Measurements from ENCODE around the gene MARVELD1.
"Not testable (repeated sequence)": the region's sequence is repeated elsewhere in the genome, so short reads cannot be mapped to it uniquely, and the experiment has no call there.

Gene MARVELD1

DNA sequence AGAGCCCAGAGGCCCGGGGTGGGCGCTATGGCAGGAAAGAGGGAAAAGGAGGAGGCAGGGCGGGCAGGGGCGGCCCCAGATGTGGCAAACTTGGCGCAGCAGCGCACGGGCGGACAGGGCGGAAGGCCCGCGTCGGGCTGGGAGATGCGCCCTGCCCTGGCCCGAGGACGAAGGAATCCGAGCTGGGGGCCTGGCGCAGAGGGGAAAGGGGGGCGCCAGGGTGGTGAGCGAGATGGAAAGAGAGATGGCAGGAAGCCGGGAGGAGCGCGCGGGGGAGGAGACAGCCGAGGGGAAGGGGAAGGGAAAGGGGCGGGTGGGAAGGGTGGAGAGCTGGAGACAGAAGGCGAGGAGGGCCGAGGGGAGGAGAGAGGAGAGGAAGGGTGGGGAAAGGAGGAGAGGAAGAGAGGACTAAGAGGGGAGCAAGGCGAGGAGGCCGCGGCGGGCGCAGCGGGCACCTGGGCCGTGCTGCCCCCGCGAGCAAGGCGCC is at the start of gene MARVELD1:
Gene MARVELD1 (plus strand): TSS at position 392 of the 487 bp plus-strand sequence. CDS start 147 bp downstream, outside the sequence.
- peak in 1 of 3 experiments; percentile 30 for DNase-seq (ENCODE audit: low read depth in 3 of 3)

DNA sequence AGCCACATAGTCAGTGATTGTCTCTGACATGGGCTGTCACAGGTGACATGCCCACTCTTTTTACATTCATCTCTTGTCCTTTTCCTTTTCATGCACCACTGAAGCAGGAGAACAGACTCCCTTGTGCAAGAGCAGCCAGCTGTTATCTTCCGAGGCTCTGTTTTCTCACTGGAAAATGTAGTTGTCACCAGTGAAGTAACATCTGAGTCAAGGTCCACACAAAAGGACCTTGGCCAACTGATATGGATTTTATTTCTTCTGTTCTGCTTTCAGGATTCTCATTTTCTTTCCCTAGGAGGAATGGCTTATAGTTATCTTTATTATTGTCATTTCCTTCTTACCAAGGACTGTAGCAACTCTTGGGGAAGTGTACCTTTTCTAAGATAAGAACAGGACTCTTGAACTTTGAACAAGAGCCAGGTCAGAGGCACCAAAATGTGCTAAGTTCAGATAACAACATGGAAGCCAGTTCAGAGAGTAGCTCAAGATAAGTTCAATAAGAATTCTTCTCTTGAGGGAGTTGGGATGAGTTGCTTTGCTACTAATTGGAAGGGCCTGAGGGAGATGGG is 49.2 kb upstream of the MARVELD1 start:
- DNase-seq (ENCODE audit: low read depth in 3 of 3): no peak

DNA sequence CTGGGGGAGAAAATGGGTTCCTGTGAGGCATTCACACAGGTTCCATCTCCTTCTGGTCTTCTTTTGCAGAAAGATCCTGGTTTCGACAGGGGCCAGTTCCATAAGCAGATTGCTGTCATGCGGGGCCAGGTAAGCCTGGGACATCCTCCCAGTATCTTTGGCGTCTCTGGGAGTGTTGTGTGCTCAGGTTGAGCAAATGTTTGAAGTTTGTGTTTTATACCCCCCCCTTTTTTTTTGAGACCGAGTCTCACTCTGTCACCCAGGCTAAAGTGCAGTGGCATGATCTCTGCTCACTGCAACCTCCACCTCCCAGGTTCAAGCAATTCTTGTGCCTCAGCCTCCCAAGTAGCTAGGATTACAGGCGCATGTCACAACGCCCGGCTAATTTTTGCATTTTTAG is 46.5 kb upstream of the MARVELD1 start:
- no peak for DNase-seq (ENCODE audit: low read depth in 3 of 3)

DNA sequence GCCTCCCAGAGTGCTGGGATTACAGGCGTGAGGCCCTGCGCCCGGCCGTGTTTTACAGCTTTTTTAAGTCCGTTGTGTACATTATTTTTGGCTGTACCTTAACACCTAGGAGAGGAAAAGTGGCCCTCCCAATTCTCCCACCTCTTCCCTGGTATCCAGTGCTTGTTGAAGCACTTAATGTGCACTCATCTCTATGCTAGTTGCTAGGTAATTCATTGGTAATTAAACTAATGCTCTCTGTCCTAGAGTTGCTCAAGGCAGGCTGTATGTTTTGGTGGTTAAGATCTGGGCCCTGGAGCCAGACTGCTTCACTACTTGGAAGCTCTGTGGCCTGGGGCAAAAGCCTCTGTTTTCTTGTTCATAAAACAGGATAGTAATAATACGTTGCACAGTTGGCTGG is 46.1 kb upstream of the MARVELD1 start:
- DNase-seq (ENCODE audit: low read depth in 3 of 3): no peak

DNA sequence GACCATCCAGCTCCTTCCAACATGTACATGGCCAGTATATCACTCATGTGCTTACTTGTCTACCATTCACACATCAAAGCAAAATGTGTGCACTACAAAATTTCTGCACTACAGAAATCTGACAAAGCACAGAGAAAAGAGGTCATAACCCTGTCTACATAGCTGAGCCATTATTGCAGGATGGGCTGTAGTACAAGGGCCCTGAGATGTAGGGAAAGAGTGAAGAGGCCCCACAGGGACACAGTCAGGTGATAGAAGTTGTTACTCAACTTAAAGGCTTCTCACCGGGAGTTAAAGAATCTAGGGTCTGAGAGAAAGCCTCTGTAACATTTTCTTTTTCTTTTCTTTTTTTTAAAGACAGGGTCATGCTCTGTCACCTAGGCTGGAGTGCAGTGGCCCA is 44.0 kb upstream of the MARVELD1 start:
- no peak for DNase-seq (ENCODE audit: low read depth in 3 of 3)

DNA sequence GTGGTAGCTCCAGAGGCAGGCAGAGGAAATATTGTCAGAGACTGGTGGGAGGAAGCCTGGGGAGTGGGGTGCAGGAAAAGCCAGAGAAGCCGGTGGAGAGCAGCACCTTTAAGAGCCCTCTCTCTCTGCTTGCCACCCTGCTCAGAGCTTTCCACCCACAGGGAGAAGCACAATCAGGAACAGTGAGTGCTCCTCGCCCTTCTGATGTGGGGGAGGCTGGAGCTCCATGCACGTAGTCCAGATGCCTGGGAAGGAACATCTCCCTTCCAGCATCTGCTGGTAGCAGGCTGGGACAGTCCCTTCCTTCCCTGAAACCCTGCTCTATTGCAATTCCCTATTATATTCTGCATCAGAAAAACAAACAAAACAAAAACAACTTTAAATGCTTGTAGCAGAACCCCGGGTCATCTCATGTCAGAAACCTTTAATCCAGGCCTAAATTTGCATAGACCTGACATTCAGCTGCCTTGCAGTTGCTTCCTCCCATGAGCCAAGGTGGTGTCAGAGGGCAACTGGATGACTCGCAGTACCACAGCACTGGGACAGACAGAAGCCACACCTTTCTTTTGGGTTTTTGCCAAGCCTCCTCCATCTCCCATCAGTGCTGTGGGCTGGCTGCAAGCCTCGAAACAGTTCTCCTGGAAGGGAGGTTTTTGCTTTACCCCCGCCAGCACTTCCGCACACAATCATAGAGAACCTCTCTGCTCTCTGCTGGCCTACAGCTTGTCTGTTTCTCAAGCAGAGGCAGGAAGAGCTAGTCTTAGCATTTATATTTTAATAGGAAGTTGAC is 39.6 kb upstream of the MARVELD1 start:
- DNase-seq (ENCODE audit: low read depth in 3 of 3): no peak

DNA sequence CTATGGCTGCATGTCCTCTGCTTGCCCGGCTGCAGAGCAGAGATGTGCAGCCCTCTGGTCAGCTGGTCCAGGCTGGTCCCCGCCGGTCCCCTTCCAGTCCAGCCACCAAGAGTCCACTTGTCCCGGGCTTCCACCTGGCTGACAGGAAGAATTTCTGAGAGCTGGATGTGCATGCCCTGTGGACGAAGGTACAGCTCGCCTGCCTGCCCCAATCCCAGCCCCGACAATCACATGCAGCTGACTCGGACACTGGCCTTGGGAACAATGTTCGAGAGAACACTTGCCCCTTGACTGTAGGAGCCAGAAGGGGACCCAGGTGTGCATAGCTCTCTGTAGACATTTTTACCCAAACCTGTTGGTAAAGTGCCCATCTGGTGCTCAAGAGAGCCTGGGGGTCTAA is 38.3 kb upstream of the MARVELD1 start:
- DNase-seq (ENCODE audit: low read depth in 3 of 3): no peak

DNA sequence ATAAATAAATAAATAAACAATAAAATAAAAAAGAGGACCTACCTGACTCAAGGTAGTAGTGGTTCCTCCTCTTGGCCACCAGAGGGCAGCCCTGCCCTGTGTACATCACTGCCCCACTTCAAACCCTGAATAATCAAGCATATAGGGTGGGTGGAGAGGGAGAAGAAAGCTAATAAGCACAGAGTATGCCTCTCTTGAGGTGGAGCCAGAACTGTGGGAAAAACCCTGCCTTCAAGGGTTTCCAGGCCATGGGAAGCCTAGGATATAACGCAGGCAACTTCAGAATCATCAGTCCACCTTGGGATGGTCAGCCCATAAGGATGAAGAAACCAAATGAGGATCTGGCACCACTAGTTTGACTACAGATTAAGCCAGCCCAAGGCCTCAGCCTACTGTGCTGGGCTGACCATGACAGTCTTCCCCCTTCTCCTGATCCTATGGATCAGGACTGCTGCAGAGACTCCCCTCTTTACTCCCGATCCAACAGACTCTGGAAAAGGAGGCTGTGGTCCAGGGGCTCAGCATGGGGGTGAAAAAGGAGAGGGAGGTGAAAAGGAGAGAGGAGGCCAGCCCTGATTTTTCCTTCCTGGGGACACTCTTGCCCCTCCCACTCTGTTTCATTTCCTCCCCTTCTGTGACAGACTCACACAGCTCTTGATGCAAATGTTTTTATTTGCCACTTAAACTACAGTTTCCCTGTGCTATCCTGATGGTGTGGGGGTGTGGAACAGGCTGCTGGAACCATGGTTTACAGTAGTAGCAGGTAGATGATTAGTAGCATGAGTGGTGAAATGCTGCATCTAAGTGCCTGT is 36.6 kb upstream of the MARVELD1 start:
- DNase-seq (ENCODE audit: low read depth in 3 of 3): peak in 1 of 3 experiments; percentile 28

DNA sequence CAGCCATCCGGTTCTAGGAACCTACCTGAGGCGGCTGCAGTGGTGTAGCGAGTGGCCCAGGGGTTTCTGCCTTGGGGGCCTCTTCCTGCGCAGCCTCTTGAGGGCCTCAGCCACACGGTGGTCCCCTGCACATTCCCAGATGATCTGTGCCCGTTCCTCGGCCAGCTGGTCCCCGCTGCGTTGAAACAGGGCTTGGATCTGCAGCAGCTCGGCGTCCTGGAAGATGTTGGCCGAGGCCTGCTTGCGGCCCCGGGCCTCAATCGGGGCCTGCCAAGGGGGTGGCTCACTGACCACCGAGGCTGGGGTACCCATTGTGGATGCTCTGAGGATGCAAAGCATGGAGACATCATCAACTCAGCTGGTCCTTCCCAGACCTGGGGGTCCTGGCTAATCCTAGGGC is 33.9 kb upstream of the MARVELD1 start:
- no peak for DNase-seq (ENCODE audit: low read depth in 3 of 3)

DNA sequence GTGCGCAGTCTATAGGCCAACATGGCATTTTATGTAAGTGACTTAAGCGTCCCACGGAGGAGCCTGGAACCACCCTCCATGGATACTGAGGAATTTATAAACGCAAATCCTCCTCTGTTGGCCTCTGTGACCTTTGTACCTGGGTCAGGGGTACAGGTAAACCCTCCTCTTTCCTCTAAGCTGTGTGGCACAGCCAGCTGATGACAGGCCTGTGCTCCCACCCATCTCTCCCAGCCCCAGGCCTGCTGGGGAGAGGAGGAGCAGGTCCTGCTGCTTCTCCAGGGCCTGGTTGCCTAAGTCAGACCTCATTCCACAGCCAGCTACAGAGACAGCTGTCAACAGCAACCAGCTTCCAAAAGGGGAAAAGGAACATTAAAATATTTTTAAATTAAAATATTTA is 31.5 kb upstream of the MARVELD1 start:
- DNase-seq (ENCODE audit: low read depth in 3 of 3): no peak

DNA sequence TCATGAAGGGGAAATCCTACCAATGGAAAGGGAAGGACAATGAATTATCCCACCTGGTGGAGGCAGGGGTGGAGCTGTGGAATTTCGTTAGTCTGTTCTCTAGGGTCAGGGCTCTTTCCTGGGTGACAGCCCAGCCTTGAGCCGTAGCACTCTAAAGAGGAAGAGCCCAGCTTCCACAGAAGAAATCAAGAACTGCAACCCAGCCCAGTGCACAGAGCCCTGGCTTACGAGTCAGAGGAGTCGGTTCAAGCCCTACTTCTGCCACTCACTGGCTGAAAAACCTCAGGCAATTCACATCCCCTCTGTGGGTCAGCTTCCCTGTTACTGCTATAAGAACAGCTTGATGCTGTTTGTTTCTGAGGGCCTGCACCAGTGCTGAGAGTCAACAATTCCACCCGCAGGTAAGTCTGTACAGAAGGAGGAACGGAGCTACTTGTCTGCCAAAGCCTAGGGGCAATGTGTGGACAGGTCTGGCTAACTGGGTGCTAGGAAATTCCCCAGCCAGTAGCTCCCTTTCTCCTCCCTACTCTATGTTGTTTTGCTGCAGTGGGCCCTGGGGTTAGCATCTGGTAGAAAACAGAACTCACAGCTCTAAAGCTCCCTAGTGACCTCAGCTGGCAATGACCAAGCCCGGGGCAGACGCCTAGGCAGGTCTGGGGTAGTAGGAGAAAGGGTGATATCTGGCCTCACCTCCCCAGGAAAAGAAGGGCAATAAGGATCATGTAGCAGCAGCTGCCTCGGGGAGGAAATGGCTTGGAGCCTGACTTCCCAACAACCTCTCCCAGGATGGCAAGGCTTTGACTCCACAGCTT is 29.8 kb upstream of the MARVELD1 start:
- no peak for DNase-seq (ENCODE audit: low read depth in 3 of 3)

DNA sequence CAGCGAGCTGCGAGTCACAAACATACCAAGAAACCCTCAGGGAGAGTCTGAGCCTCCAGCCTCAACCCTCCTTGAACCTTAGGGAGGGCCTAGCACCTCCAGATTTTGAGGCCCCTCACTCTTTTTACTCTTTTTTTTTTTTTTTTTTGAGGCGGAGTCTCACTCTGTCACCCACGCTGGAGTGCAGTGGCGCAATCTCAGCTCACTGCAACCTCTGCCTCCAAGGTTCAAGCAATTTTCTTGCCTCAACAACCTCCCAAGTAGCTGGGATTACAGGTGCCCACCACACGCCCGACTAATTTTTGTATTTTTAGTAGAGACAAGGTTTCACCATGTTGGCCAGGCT is 29.2 kb upstream of the MARVELD1 start:
- not testable (repeated sequence) for DNase-seq (ENCODE audit: low read depth in 3 of 3)

DNA sequence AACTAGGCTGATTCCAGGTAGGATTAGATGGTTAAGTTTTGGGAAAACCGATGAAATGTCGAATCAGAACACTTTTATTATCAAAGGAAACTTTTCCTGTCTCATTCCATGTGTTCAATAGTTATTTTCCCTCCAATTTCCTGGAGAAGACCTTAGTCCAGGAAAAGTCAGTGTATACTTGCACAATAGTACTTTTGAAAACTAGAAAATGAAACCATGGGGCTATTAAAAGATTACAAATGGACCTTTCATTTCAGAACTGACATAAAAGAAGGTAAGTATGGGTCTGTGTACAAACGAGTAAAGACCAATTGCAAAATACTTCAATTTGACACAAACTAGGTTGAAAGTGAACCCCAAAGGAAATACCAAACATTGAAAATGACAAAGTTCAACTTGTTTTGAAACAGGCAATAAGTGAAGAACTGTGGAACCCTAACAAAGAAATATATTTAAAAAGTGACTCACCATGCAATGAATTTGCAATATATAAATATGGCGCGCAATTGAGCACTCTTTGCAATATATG is 28.6 kb upstream of the MARVELD1 start:
- DNase-seq (ENCODE audit: low read depth in 3 of 3): no peak

DNA sequence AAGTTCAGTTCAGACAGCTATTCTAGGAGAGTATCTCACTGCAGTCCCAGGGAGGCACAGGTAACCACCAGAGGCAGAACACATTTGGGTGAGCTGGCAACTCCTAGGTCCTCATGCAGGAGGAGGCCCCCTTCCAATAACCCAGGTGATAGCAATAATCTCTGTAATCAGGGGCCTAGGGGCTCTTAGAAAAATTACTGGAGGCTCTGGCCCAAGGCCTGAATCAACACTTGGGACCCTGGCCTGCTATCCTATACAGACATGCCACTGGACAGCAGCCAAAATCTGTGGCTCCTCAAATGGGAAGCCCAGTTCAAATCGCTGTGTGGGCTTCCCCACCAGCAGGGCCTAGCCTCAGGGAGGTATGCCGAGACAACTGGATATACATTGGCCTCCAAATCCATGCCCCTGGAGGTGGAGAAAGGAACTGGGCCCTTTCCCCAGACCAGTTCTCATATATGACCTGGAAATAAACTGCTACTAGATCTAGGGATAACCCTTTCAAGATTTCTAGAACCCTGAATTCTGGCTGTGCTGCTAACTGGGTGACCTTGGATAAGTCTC is 28.1 kb upstream of the MARVELD1 start:
- no peak for DNase-seq (ENCODE audit: low read depth in 3 of 3)

DNA sequence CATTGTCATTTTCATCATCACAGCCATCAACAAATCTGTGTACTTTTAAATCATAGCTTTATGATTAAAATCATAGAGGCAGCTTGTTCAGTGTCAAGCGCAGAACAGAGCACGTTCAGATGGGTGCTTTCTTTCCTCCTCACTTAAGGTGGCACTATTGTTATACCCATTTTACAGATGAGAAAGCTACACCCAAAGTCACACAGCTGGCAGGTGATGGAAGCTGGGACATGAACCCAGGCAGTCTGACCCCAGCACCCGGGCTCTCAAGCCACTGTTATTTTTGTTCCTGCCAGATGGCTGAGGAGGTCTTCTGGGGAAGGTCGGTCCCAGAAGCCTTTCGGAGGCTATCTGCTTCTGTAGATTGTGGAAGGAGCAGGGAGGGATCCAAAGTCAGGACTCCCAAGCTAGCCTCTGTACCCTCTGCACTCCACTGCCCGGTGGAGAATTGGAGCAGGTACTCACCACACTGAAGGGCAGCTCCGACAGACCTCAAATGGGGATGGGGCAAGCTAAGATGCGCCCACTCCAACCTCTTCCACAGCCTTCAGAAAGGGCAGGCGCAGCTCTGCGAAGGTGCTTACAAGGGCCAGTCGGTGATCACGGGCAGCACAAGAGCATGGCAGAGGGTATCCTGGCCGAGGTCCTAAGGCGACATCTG is 27.1 kb upstream of the MARVELD1 start:
- DNase-seq (ENCODE audit: low read depth in 3 of 3): no peak

DNA sequence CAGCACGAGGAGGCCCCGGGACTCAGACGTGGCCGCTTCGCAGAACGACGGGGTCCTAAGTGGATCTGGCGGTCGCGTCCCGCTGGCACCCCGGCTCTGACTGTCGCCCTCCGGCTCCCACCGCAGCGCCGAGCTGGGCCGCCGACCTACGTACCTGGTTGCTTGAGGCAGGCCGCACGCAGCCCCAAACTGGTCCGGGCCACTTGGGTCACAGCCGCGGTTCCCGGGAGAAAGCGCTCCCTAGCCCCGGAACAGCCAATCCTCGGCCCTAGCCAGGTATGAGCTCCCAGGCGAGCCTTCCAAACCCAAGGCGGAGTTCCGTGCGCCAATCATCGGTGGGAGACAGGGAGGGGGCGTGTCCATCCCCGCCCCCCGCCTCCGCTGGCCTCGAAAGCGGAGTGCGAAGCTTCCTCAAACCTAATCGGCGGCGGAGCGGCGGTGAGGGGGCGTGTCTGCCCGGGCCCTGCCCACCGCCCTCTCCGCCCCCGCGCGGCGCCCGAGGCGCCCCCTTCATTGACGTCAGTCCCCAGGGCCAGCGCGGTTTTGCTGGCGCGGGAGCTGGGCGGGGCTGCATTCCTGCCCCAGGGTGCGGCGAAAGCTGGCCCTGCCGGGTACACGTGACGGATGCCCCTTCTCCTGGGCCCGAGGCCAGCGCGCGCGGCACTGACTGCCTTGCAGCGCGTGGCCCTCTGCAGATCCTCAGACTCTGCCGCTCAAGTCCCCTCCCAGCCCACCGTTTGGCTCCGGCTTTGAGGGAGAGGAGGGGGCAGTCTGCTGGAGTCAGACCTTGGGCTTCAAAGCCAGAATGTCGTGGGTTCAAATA is 26.4 kb upstream of the MARVELD1 start, which contains the start of gene AVPI1:
Gene AVPI1 (minus strand): TSS at position 280 of the 823 bp plus-strand sequence. CDS start 7,336 bp downstream, outside the sequence.
- peak; percentile 77 to 95 (median 90) for DNase-seq (ENCODE audit: low read depth in 3 of 3)

DNA sequence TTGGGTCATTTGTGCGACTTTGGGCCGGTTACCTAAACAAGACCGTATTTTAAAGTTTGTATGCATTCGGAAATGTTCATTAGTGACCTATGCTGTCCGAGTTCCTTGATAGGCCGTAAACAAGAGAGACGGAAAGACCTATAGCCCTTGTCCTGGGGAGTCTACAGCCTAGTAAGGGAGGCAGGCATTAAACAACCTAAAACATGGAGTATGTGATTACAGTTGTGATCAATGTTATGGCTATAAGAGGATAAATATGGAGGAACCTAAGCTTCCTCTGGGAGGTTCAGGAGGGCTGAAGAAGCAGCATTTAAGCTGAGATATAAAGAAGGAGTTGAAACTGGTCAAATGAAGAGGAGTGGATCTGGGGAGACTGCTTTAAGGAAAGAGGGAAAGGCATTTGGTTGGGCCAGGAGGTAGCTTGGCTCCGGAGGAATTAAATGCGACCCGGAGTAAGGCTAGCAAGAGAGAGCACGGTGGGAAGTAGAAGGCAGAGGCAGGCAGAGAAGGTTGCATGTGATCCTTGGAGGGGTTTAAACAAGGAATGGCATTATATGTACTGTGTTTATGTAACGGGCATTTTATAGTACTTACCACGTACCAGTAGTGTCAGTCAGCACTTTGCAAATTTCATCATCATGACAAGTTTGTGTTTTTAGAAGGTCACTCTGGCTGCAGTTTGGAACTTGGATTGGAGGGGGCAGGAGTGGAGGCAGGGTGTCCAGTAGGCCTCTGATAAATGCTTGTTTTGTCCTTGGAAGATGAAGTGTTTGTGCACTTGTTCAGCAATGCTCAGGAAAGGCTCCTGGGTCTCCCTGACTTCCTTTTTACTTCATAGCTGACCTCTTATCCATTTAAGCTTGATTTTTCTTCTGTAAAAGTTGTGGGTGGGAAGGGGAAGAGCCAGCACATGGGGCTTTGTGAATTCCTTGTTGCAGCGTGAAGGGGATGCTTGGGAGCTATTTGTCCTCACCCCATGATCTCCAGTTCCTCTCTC is 25.4 kb upstream of the MARVELD1 start:
- DNase-seq (ENCODE audit: low read depth in 3 of 3): no peak

DNA sequence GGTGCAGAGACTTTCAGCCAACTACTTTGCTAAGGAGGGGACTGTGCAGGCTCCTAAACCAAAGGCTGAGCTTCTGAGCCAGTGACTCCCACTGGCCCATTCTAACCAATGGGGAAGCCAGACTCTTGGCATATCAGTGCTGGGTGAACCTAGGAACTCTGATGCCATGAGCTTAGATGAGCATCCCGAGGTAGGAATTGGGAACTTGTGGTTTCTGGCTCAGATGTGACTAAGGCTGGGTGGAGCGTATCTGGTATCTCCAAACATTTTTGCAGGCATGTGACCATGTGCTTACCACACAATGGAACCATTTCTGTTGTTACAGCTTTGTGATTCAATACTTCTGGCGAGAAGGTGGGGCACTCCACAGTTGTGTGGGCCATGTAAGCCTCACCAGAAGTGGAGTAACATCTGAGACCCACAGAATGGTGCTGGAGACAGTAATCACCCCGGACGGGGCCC is 23.9 kb upstream of the MARVELD1 start:
- DNase-seq (ENCODE audit: low read depth in 3 of 3): no peak
